Transverse colon (tissue), 4 donors: ENCODE results near the gene PSMB7. TPM values are rescaled to one million over a fixed set of nuclear protein-coding genes. Genes with fewer than 3 reads are reported as not detected.

Source experiments
- DNase-seq: peaks from one replicate; pipeline ENCODE4 v3.0.0-alpha.2; 2019
- H3K27ac ChIP-seq, 4 donors: fragments of 200-600 bp; sonication (generic); 2 replicates each; pipeline ENCODE4 v1.5.1; 2016 to 2018; ENCODE audit warnings: inconsistent platforms in 4 of 4
- H3K27me3 ChIP-seq: fragments of 200-600 bp; sonication (generic); 2 replicates; pipeline ENCODE4 v1.5.1; 2017; ENCODE audit warnings: inconsistent platforms
- H3K36me3 ChIP-seq, 4 donors: fragments of 200-600 bp; sonication (generic); 2 replicates each; pipeline ENCODE4 v1.5.1; 2017 to 2019; ENCODE audit warnings: inconsistent platforms in 4 of 4
- H3K4me1 ChIP-seq, 4 donors: fragments of 200-600 bp; sonication (generic); 2 replicates each; pipeline ENCODE4 v1.5.1; 2017 to 2020; ENCODE audit warnings: inconsistent platforms in 4 of 4
- H3K4me3 ChIP-seq, 4 donors: fragments of 200-600 bp; sonication (generic); 1 replicate in 1 of 4; 2 replicates in 3 of 4; pipeline versions ENCODE4 v1.5.1 to v1.6.1; 2017 to 2019; ENCODE audit warnings: inconsistent platforms in 4 of 4
- H3K9me3 ChIP-seq, 2 donors: fragments of 200-600 bp; sonication (generic); 2 replicates each; pipeline ENCODE4 v1.5.1; 2017 to 2019; ENCODE audit warnings: inconsistent platforms in 2 of 2
- EP300 ChIP-seq: sonication (generic); formaldehyde crosslinking; IDR thresholded peaks from one replicate; pipeline ENCODE4 v1.6.1; 2017; ENCODE audit warnings: antibody characterized with exemption, low read depth
- POLR2A ChIP-seq: fragments of 450-650 bp; IDR thresholded peaks from one replicate; pipeline ENCODE4 v1.6.1; 2016; ENCODE audit warnings: antibody characterized with exemption, mild to moderate bottlenecking, moderate library complexity
- POLR2AphosphoS5 ChIP-seq, 3 donors: sonication (generic); formaldehyde crosslinking; IDR thresholded peaks; one replicate each; pipeline ENCODE4 v1.6.1; 2016; ENCODE audit warnings: antibody characterized with exemption in 3 of 3
- WGBS, 2 donors: methylation state at CpG; one replicate each; pipeline ENCODE4 v1.1.5; 2018; ENCODE audit warnings: low coverage in 1 of 2; 5-methylcytosine and 5-hydroxymethylcytosine counted together
- in situ Hi-C, 4 donors: fragments of 200-750 bp; cut with MboI; loops; one replicate each; pipeline versions ENCODE4 v1.15.0 to v1.15.1; 2017; ENCODE audit warnings: low sequenced_read_pairs in 3 of 4, low pct_ligation_motif_present in 1 of 4, low pct_unique_long_range_greater_than_20kb in 1 of 4
- intact Hi-C: fragments of 100-400 bp; cut with DNase I; formaldehyde crosslinking; loops from one replicate; pipeline ENCODE4 v1.15.1; 2023; ENCODE audit warnings: low total_unique reads
- total RNA-seq, 4 donors: library from RNA; depleted of rRNA; stranded (reverse); fragments of >200 nt; gene quantifications; one replicate each; pipeline ENCODE4 v1.1.0, GENCODE V29; 2016
- TF ChIP-seq, protein P1 (sequence below), 5 experiments: fragments of 200-600 bp in 3 of 5; fragments of 450-650 bp in 2 of 5; sonication (generic) in 3 of 5; IDR thresholded peaks; 1 replicate in 2 of 5; 2 replicates in 3 of 5; pipeline ENCODE4 v1.5.1; 2016 to 2017; ENCODE audit warnings: antibody characterized with exemption in 5 of 5, inconsistent platforms in 3 of 5, mild to moderate bottlenecking in 2 of 5, moderate library complexity in 1 of 5

The PSMB7 gene
- total RNA-seq, 4 donors from 2014 or later = 11.6 to 136 (median 51.6) TPM

DNA sequence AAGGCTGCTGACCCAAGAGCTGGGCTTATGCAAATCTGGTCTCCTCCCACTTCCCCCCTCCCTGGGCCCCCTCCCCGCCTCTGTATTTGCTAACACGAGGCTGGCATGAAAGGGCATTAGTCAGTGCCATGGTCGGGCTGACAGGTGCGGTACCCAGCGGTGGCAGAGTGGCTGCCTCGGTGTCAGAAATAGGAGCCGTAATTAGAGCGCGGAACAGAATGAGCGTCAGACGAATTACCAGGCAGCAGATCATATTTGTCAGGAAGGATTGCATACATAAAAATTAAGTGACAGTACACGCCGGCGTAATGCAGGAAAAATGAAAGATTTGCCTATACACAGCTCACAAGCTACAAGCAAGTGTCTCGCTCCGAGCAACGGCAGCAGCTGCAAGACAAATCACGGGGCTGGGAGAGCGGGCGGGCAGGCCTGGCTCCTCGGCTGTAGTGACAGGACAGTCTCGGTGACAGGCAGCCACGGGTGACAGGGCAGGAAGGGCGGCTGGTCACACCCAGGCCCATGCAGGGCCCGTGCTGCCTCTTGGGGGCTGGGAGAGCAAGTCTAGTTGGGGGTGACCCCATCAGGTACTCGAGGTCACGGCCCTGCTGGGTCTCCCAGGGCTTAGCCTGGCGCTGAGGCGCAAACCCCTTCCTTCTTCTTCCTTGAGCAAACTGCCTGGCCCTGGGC is 85.1 kb downstream of the PSMB7 start:
- H3K9me3 ChIP-seq = no peaks in the 10 kb centered on the region
- peaks cover 0 to 23% (median 9%) of the 10 kb centered on the region in 4 donors for H3K36me3 ChIP-seq
- TF ChIP-seq, protein P1, sequence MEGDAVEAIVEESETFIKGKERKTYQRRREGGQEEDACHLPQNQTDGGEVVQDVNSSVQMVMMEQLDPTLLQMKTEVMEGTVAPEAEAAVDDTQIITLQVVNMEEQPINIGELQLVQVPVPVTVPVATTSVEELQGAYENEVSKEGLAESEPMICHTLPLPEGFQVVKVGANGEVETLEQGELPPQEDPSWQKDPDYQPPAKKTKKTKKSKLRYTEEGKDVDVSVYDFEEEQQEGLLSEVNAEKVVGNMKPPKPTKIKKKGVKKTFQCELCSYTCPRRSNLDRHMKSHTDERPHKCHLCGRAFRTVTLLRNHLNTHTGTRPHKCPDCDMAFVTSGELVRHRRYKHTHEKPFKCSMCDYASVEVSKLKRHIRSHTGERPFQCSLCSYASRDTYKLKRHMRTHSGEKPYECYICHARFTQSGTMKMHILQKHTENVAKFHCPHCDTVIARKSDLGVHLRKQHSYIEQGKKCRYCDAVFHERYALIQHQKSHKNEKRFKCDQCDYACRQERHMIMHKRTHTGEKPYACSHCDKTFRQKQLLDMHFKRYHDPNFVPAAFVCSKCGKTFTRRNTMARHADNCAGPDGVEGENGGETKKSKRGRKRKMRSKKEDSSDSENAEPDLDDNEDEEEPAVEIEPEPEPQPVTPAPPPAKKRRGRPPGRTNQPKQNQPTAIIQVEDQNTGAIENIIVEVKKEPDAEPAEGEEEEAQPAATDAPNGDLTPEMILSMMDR (IDR thresholded peaks at IDR 0.05) = no peak
- no peak for TF ChIP-seq EP300
- no peak for TF ChIP-seq POLR2A
- TF ChIP-seq POLR2AphosphoS5 (IDR thresholded peaks at IDR 0.05) = no peak
- no peaks in the 10 kb centered on the region for H3K27me3 ChIP-seq
- H3K27ac ChIP-seq = no peak overlapping the region
- in situ Hi-C loops (no loop called here), intact Hi-C loops (no loop called here)
- WGBS, 2 donors = 90 to 100% methylated on average over 1 to 27 of the region's 29 CpGs
- H3K4me1 ChIP-seq = no peaks in the 10 kb centered on the region
- no peak for DNase-seq
- H3K4me3 ChIP-seq = no peak overlapping the region

DNA sequence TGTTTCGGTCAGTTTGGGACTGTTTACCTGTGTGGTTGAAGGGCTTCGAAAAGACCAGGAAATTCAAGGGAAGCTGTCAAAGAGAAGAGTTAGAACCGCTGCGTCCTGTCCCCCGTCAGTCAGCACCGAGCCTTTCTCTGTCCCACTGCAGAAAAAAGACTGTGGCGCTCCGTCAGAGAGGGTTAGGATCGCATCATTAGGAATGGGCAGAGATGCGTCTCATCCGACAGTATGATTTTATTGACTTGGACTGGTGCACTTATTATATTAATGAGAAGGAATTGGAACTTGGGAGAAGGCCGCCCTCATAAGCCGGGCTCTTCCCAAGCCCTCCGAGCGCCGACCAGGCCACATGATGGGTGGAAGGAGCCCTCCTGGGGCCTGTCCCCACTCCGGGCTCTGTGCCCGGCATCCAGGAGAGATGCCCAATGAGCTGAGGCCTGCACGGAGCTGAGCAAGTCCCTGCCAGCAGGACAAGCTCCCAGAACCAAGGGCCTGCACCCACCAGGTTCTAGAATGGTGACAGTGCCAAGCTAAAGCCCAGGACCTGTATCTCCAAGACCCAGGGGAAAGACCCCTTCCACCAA is 85.9 kb downstream of the PSMB7 start:
- H3K4me1 ChIP-seq = no peaks in the 10 kb centered on the region
- in situ Hi-C loops = no loop called here
- H3K27ac ChIP-seq = no peak overlapping the region
- no peaks in the 10 kb centered on the region for H3K27me3 ChIP-seq
- TF ChIP-seq, protein P1 (IDR thresholded peaks at IDR 0.05) = no peak
- TF ChIP-seq POLR2A (no peak), POLR2AphosphoS5 (IDR thresholded peaks at IDR 0.05) (no peak), EP300 (no peak)
- no peak overlapping the region for H3K4me3 ChIP-seq
- no peak for DNase-seq
- intact Hi-C loops = no loop called here
- peaks cover 0 to 23% (median 9%) of the 10 kb centered on the region in 4 donors for H3K36me3 ChIP-seq
- 84 to 90% methylated on average over 9 to 19 of the region's 19 CpGs for WGBS, 2 donors
- H3K9me3 ChIP-seq = no peaks in the 10 kb centered on the region

DNA sequence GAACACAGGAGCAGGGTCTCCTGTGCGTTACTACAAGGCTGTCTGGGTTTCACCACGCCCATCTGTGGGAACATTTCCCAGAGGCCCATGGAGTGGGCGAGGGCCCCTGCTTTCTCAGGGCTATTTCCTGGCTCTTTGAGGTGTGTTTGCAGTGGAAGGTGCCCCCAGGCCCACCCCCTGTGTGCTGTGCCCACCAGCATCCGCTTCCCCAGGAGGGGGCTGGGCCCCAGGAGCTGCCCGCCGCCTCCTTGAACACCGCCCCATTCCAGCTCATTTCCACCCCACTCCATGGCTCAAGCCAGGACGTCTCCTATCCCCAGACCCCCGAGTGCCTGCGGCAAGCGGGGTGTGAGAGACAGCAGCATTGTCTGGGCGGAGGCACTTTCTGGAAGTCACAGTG is 87.0 kb downstream of the PSMB7 start:
- Histone ChIP-seq H3K9me3 (no peaks in the 10 kb centered on the region), H3K4me1 (no peaks in the 10 kb centered on the region), H3K36me3 (peaks cover 0 to 23% (median 9%) of the 10 kb centered on the region in 4 donors), H3K27me3 (no peaks in the 10 kb centered on the region), H3K27ac (no peak overlapping the region), H3K4me3 (no peak overlapping the region)
- TF ChIP-seq EP300 = no peak
- no peak for TF ChIP-seq POLR2A
- TF ChIP-seq POLR2AphosphoS5 (IDR thresholded peaks at IDR 0.05) = no peak
- TF ChIP-seq, protein P1 (IDR thresholded peaks at IDR 0.05) = no peak
- intact Hi-C loops = no loop called here
- no peak for DNase-seq
- WGBS, 2 donors = 96 to 100% methylated on average over 1 to 12 of the region's 12 CpGs
- in situ Hi-C loops = no loop called here

DNA sequence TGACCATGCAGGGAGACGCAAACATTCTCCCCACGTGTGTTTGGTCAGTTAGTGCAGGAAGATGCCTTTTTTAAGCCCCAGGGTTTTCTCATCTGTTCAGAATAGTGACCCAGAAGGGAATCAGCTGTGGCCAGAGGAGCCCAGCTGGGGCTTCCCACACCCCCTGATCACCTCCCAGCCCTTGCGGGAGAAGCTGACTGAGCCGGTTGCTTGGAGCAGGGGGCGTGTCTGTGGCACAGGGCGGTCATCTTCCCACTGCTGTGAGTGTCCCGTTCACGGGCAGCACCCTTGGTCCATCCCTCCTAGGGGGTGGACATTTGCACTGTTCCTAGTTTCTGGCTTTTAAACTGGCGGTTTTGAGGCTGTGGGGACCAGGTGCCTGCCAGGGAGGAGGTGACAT is 87.8 kb downstream of the PSMB7 start:
- Histone ChIP-seq H3K4me3 (no peak overlapping the region), H3K36me3 (peaks cover 0 to 23% (median 9%) of the 10 kb centered on the region in 4 donors), H3K9me3 (no peaks in the 10 kb centered on the region), H3K4me1 (no peaks in the 10 kb centered on the region), H3K27me3 (no peaks in the 10 kb centered on the region), H3K27ac (no peak overlapping the region)
- in situ Hi-C loops (no loop called here), intact Hi-C loops (no loop called here)
- whole genome bisulfite sequencing, 2 donors = 96% methylated on average over 9 of the region's 9 CpGs; no CpG with 5 or more reads in 1 of the 2 donors
- no peak for DNase-seq
- TF ChIP-seq POLR2A (no peak), EP300 (no peak), POLR2AphosphoS5 (IDR thresholded peaks at IDR 0.05) (no peak)
- TF ChIP-seq, protein P1 (IDR thresholded peaks at IDR 0.05) = no peak
